Activated CD4-positive, CD25-positive, alpha-beta regulatory T cell treated with anti-CD3 and anti-CD28 coated beads, Interleukin-2, amount 50 U/mL, for 16 hours (primary cell): ENCODE results near the gene PREX1.

Source experiments
- DNase-seq: peaks from one replicate; pipeline ENCODE4 v3.0.0-alpha.2; 2020; ENCODE audit warnings: low read depth, low spot score

PREX1 gene

GRCh38 chr20:48719598-48720255, 108.1 kb downstream of the PREX1 start:
- no peak for DNase-seq

GRCh38 chr20:48718786-48719578, 108.8 kb downstream of the PREX1 start:
- no peak for DNase-seq

- no peak for DNase-seq
These were observed 110.0 kb downstream of the PREX1 start for GRCh38 chr20:48717680-48718223.

- no peak for DNase-seq
These were observed 110.6 kb downstream of the PREX1 start for GRCh38 chr20:48717095-48717672.

- no peak for DNase-seq
These were observed 111.3 kb downstream of the PREX1 start for GRCh38 chr20:48716541-48716940.

- DNase-seq: peak; percentile 10
These were observed 111.7 kb downstream of the PREX1 start for GRCh38 chr20:48716086-48716485.

- DNase-seq: no peak
These were observed 113.0 kb downstream of the PREX1 start for GRCh38 chr20:48714764-48715163.

GRCh38 chr20:48711696-48712464, 115.9 kb downstream of the PREX1 start:
- DNase-seq: no peak

GRCh38 chr20:48711044-48711428, 116.8 kb downstream of the PREX1 start:
- no peak for DNase-seq

GRCh38 chr20:48710341-48711043, 117.3 kb downstream of the PREX1 start:
- no peak for DNase-seq

- no peak for DNase-seq
These were observed 118.1 kb downstream of the PREX1 start for GRCh38 chr20:48709744-48710143.

GRCh38 chr20:48709058-48709691, 118.6 kb downstream of the PREX1 start:
- no peak for DNase-seq

GRCh38 chr20:48708630-48709029, 119.2 kb downstream of the PREX1 start:
- DNase-seq: no peak

- DNase-seq: no peak
These were observed 119.7 kb downstream of the PREX1 start for GRCh38 chr20:48708116-48708515.

GRCh38 chr20:48706710-48707365, 121.0 kb downstream of the PREX1 start:
- no peak for DNase-seq

GRCh38 chr20:48706116-48706656, 121.6 kb downstream of the PREX1 start:
- DNase-seq: no peak

- DNase-seq: no peak
These were observed 122.3 kb downstream of the PREX1 start for GRCh38 chr20:48705240-48706115.

- DNase-seq: no peak
These were observed 123.0 kb downstream of the PREX1 start for GRCh38 chr20:48704761-48705160.
